ENCODE measurements around the gene DOCK3.

DNA sequence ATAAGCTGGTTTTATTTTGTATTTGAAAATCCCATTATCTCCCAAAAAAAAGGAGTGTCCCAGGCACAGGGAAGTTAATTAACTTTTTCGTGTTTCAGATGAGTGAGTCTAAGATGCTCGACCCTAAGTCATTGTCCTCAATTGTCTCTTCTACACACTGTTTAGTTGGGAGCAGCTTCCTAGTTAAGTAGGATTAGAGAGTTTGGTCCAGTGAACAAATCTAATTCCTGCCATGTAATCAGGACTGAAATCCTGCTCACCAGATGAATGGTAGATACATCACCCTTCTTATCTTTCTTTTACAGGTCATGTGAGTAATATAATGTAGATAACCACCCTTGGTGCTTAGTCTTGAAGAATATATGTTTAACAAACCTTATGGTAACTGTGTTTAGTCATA lies 481.4 kb downstream of the DOCK3 start:
- TF ChIP-seq POLR2AphosphoS5 (IDR thresholded peaks at IDR 0.05; ENCODE audit: low read depth), result no peak
- TF ChIP-seq, protein P1, sequence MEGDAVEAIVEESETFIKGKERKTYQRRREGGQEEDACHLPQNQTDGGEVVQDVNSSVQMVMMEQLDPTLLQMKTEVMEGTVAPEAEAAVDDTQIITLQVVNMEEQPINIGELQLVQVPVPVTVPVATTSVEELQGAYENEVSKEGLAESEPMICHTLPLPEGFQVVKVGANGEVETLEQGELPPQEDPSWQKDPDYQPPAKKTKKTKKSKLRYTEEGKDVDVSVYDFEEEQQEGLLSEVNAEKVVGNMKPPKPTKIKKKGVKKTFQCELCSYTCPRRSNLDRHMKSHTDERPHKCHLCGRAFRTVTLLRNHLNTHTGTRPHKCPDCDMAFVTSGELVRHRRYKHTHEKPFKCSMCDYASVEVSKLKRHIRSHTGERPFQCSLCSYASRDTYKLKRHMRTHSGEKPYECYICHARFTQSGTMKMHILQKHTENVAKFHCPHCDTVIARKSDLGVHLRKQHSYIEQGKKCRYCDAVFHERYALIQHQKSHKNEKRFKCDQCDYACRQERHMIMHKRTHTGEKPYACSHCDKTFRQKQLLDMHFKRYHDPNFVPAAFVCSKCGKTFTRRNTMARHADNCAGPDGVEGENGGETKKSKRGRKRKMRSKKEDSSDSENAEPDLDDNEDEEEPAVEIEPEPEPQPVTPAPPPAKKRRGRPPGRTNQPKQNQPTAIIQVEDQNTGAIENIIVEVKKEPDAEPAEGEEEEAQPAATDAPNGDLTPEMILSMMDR (IDR thresholded peaks at IDR 0.05; ENCODE audit: insufficient read depth, low read length), result no peak
- TF ChIP-seq, protein P2, sequence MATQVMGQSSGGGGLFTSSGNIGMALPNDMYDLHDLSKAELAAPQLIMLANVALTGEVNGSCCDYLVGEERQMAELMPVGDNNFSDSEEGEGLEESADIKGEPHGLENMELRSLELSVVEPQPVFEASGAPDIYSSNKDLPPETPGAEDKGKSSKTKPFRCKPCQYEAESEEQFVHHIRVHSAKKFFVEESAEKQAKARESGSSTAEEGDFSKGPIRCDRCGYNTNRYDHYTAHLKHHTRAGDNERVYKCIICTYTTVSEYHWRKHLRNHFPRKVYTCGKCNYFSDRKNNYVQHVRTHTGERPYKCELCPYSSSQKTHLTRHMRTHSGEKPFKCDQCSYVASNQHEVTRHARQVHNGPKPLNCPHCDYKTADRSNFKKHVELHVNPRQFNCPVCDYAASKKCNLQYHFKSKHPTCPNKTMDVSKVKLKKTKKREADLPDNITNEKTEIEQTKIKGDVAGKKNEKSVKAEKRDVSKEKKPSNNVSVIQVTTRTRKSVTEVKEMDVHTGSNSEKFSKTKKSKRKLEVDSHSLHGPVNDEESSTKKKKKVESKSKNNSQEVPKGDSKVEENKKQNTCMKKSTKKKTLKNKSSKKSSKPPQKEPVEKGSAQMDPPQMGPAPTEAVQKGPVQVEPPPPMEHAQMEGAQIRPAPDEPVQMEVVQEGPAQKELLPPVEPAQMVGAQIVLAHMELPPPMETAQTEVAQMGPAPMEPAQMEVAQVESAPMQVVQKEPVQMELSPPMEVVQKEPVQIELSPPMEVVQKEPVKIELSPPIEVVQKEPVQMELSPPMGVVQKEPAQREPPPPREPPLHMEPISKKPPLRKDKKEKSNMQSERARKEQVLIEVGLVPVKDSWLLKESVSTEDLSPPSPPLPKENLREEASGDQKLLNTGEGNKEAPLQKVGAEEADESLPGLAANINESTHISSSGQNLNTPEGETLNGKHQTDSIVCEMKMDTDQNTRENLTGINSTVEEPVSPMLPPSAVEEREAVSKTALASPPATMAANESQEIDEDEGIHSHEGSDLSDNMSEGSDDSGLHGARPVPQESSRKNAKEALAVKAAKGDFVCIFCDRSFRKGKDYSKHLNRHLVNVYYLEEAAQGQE (IDR thresholded peaks at IDR 0.05; ENCODE audit: insufficient replicate concordance, low read depth), result no peak
- no peak for TF ChIP-seq GABPA (IDR thresholded peaks at IDR 0.05; ENCODE audit: low read depth)
- TF ChIP-seq SPI1 (IDR thresholded peaks at IDR 0.05; ENCODE audit: borderline replicate concordance, low read depth), result no peak

All from HL-60 (cell line).